RCC 7860 (cell line): ENCODE data around the gene KRTAP5-3.
"Not testable (repeated sequence)": the region's sequence is repeated elsewhere in the genome, so short reads cannot be mapped to it uniquely, and the experiment has no call there.

Experiments used
- DNase-seq: peaks from one replicate; pipeline ENCODE4 v3.0.0-alpha.2; 2015; ENCODE audit warnings: low spot score
- FAIRE-seq: peaks from 2 replicates; lab custom pipeline; 2012; peaks lifted over from hg19 to GRCh38; lab: Jason Lieb, UNC

The KRTAP5-3 gene

GRCh38 chr11:1608363-1608762, at the start of gene KRTAP5-3:
Gene KRTAP5-3 (minus strand): TSS chr11:1608463. CDS start chr11:1608385, 78 bp downstream.
- DNase-seq (no peak), FAIRE-seq (no peak)

- no peak for FAIRE-seq
Observed at GRCh38 chr11:1656670-1657069, 48.4 kb upstream of the KRTAP5-3 start.

GRCh38 chr11:1656061-1656441, 47.8 kb upstream of the KRTAP5-3 start:
- DNase-seq (no peak), FAIRE-seq (no peak)

More at GRCh38 chr11:1656670-1657069, 48.4 kb upstream of the KRTAP5-3 start:
- no peak for DNase-seq

GRCh38 chr11:1655168-1656060, 47.2 kb upstream of the KRTAP5-3 start:
- DNase-seq (no peak), FAIRE-seq (no peak)

- no peak for DNase-seq
Observed at GRCh38 chr11:1654388-1655167, 46.3 kb upstream of the KRTAP5-3 start.

GRCh38 chr11:1653541-1654387, 45.5 kb upstream of the KRTAP5-3 start:
- FAIRE-seq = no peak

More at GRCh38 chr11:1654388-1655167, 46.3 kb upstream of the KRTAP5-3 start:
- FAIRE-seq = no peak

GRCh38 chr11:1652771-1653540, 44.7 kb upstream of the KRTAP5-3 start:
- DNase-seq = peak; percentile 8
- no peak for FAIRE-seq

More at GRCh38 chr11:1653541-1654387, 45.5 kb upstream of the KRTAP5-3 start:
- DNase-seq = no peak

- FAIRE-seq (no peak), DNase-seq (no peak)
Observed at GRCh38 chr11:1652442-1652770, 44.1 kb upstream of the KRTAP5-3 start.

- FAIRE-seq = no peak
- DNase-seq = no peak
Observed at GRCh38 chr11:1652026-1652425, 43.8 kb upstream of the KRTAP5-3 start.

GRCh38 chr11:1651411-1651980, 43.2 kb upstream of the KRTAP5-3 start:
- no peak for FAIRE-seq
- no peak for DNase-seq

GRCh38 chr11:1650918-1651262, 42.6 kb upstream of the KRTAP5-3 start:
- FAIRE-seq = no peak
- DNase-seq = no peak

- DNase-seq = no peak
- no peak for FAIRE-seq
Observed at GRCh38 chr11:1650034-1650917, 42.0 kb upstream of the KRTAP5-3 start.

GRCh38 chr11:1648653-1649420, 40.6 kb upstream of the KRTAP5-3 start:
- DNase-seq = no peak
- no peak for FAIRE-seq

GRCh38 chr11:1647901-1648652, 39.8 kb upstream of the KRTAP5-3 start:
- FAIRE-seq (no peak), DNase-seq (no peak)

GRCh38 chr11:1646540-1646939, 38.3 kb upstream of the KRTAP5-3 start:
- not testable (repeated sequence) for DNase-seq, FAIRE-seq

GRCh38 chr11:1645357-1645821, 37.1 kb upstream of the KRTAP5-3 start:
- DNase-seq (no peak), FAIRE-seq (no peak)

- DNase-seq (no peak), FAIRE-seq (no peak)
Observed at GRCh38 chr11:1644601-1645356, 36.5 kb upstream of the KRTAP5-3 start.
